GM18498 (cell line): ENCODE results near the gene ZNF526.

Source experiments
- ATAC-seq: cut with Tn5 transposase; IDR thresholded peaks from one replicate; pipeline ENCODE4 v1.9.1; 2021; ENCODE audit warnings: mild to moderate bottlenecking, moderate library complexity; ENCODE audit not compliant: unreplicated experiment

The ZNF526 gene

DNA sequence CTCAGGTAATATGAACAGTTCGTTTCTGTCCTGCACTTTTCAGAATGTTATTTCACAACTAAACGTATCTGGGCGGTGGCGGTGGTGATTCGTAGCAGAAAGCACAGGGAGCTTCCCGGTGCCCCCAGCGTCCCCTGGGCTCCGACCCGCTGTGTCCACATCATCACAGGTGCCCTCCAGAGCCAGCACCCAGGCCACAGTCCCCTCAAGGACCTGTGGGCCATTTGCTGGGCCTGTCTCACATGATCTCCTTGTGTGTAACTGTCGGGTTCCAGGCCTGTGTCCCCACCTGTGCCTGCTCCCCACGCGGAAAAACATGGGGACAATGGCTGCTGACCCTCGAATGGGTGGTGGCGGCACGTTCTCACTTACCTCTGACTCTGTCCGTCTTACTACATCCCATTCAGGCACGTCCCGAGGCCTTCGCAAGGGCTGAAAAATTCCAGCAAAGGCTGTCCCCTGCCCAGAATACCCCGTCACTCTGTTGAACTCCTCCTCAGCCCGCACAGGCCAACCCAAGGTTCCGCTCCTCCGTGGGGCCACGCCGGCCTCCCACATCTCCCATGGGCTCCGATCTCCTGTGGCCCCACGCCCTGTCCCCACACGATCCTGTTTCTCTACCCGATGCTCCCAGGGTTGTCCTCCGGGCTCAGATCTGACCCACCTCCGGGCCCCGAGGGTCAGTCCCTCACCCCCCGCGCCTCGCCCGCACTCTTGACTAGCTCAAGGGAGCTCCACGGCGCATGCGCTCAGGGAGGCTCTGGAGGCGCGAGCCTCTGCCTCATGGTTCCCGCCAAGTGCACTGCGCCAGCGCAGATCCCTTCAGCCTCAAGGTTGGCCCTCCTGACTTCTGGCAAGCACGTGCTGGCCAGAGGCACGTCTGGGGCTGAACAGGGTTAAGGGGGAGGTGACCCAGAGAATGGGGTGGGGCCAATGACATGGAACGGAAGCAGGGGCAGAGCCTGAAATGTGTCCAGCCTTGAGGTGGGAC, 23.8 kb upstream of the ZNF526 start:
- ATAC-seq = no peak

DNA sequence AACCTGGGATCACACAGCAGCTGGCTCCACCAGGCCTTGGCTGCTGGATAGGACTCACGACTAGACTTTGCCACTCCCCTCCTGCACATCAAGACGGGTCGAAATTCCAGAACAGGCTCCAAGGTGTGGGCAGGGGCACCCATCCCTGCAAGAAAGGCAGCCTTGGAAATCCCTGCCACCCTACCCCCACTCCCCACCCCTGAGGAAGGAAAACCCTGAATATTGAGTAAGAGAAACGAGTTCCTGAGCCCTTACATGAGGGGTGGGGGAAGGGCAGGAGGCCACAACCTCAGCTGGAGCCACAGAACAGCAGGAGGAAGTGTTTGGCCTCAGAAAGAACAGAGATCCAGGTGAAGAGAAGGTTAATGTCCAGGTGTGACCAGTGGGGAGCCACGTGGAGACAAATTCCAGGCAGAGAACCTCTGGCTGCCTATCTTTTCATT, 22.7 kb upstream of the ZNF526 start:
- no peak for ATAC-seq

DNA sequence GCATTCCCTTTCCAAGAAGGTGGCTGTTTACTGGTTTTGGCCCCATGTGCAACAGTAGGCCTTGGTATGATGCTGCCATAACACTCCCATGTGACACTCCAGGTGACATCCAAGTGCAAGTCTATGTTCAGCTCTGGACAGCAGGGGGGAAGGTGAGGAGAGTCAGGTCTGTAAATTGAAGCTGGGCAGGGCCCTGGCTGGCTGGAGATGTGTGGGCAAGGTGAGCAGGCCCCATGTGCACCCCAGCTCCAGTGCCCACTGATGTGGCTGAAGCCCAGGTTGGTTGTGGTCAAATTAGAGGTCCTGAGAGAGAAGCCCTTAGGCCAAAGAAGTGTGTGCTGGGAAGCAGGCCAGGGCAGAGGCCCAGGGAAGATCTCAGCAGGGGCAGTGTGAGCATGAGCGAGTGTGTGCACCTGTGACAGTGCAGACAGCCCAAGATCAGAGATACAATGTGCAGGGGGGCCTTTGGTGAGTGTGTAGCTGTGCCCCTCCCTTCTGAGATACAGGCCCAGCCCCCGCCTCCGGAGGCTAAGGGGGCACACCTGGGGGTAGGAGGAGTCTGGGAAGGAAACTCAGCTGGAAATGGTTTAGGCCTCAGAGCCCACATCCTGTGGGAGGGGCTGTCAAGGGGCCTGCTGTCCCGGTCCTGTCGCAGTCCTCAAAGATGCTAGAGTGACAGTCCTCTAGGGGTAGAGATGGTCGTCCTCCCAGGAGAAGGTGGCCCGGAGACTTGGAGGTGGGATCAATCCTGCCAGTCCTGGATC, 21.3 kb upstream of the ZNF526 start:
- ATAC-seq = peak; percentile 45

DNA sequence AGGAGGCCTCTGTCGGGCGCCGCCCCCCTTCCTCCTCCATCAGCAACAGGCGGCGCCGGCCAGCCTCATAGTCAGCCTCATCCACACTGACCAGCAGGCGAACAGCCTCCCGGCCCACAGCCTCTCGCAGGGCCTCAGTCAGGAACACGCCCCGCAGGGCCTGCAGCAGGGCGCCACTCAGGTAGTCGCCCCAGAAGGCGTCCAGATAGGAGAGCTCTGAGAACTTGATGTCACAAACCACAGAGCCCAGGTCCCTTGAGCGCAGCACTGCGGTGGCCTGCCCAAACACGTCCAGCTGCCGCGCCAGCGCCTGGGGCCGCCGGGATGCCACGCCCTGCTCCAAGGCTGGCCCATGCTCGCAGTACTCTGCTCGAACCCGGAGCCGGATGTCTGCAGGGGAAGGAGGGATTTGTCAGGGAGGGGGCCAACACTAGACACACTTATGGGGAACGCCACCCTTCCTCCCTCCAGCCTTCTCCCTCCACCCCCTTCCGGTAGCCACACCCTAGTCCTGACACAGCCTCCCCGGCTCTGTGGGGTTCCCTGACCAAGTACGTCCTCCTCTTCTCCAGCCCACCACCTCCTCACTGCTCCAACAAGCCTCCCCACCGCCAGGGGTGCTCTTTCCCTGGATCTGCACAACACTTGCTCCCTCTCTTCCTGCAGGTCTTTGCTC, 20.5 kb upstream of the ZNF526 start:
- peak; percentile 53 for ATAC-seq

DNA sequence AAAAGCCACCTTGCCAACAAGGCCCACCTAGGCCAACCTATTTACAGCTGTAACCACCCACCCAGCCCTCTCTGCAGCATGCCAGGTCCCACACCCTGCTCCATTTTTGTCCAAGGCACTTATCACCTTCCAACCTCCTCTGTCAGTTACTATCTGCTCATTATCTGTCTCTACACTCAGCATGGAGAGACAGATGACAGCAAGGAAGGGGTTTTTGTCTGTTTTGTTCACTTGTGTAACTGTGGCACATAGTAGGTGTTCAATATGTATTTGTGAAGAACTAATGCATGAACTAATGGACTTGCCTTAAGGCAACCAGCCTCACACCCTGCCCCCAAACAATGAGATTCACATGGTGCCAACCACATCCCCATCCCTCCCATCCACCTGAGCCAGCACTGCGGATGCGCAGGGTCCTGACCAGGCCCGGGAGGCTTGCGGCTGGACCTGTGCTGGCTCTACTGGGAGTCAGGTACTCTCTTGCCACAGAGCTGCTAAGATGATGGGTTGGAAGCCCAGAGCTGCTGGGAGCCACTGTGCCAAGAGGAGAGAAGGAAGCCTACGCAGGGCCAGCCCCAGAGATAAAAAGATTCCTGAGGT, 19.9 kb upstream of the ZNF526 start:
- ATAC-seq = no peak

DNA sequence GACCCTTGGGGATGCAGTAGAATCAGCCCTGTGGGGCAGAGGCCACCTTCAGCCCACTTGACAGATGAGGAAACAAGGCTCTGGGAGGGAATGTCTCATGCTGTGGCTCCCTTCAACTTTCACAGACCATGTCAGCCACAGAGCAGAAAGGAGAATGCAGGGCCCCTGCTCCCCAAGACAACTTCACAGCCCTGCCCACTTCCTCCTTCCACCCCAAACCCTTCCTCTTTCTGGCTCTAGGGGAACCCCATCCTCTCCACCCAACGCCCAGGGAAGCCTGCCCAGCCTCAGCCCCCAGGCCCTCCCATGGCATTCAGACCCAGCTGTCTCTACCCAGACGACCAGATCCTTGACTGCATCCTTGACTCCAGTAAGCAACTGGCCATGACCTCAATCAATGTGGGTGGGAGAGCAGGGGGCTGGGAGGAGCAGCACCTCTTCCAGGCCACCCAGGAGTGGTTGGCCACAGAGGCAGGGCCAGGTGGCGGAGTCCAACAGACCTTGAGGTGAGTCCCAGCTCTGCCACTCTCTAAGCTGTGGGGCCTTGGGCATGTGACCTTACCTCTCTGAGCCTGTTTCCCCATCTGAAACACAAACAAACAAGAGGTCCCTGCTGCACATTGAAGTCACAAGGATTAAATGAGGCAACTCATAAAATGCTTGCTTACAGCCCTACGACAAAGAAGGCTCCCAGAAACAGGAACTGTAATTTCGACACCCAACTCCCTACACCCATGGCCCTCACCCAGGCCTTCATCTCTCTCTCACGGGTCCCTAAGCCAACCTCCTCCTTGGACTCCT, 18.4 kb upstream of the ZNF526 start:
- ATAC-seq = peak; percentile 35

DNA sequence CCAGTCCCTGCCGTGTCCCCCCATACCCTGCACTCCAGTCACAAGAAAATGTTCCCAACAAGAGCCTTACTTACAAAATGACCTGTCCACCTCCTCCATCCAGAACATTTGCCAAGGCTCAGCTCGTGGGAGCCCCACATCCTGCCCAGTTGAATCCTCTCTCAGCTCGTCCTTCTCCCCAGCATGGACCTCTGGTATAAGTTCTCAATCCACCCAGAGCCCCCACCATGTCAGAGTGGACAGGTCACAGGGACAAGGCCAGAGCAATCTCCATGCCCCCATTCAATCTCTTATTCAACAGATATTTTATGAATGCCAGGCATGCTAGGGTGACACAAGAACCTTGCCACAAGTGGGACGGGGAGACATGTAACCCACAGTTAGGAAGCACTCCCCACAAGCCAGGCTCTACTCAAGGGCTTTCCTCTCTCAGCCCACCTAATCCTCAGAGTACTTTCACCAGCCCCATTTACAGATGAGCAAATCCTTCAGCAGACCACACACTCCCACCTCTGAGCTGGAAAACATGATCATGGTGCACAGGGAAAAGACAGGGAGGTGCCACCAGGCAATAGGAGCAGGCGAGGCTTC, 17.7 kb upstream of the ZNF526 start:
- no peak for ATAC-seq

DNA sequence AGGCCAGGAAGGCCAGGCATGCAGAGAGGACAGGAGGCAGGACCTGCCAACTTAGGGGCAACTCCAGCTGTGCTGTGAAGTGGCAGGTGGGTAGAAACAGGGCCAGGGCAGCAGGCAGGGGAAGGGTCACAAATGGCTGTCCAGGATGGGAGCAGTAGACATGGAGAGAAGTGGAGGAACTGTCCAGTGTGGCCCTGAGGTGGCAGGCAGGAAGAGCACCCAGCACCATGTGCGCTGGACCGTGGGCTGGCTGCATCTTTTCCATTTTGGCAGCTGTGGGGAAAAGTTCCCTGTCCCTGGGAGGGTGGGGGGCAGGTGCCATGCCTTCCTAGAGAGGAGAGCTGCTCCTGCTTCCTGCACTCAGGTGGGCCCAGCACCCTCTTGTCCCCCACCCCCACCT, 16.4 kb upstream of the ZNF526 start:
- ATAC-seq = no peak

DNA sequence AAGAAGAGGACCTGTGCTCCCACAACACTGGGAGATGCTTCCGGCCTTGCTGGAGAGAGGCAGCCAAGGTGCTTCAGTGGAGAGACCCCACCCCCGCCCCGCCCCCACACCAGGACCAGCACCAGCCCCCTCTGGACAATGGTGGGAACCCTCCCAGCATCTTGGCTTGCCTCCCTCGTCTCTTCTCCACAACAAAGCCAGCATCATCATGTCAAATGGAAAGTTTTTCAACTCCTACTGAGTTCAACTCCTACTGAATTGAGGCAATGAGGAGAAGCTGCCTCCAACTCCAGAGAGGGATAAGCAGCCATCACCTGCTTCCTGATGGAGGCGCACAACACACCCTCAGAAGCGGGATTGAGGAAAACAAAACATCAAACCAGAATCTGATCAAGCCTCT, 15.4 kb upstream of the ZNF526 start:
- ATAC-seq = no peak

DNA sequence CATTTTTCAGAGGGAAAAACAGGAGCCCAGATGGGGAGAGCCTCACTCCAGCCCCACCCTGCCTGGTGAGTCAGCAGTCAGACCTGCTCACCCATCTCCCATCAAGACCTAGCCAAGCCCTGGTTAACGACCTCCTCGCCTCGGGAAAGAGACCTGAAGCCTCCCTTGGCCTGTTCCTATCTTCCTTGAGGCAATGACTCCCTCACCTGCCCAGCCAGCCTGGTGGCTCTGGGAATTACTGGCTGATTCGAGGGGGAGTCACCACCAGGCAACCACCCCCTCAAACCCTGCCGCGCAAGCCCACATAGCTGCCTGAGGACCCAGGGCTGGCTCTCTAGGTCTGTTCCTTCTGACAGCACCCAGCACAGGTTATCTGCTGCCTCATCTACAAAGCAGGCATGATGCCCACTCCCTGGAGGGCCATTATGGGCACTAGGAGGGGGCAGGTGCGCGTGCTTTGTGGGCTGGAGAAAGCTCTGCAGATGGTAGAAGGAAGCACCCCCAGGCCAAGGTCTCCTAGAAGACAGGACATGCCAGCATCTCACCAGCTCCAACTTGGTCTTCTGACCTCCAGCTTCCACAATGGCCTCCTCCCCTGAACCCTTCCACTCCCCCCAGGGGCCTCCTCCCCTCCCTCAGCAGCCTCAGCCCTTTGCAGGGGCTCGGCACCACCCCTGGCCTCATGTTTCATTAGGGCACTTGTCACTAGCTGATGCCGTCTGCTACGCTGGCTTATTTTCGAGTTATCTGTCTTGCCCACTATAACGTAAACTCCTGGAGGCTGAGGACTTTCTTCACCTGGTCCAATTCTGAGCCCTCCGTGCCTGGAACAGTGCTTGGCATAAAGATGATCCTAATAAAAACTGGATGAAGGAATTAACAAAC, 13.0 kb upstream of the ZNF526 start:
- ATAC-seq = no peak

DNA sequence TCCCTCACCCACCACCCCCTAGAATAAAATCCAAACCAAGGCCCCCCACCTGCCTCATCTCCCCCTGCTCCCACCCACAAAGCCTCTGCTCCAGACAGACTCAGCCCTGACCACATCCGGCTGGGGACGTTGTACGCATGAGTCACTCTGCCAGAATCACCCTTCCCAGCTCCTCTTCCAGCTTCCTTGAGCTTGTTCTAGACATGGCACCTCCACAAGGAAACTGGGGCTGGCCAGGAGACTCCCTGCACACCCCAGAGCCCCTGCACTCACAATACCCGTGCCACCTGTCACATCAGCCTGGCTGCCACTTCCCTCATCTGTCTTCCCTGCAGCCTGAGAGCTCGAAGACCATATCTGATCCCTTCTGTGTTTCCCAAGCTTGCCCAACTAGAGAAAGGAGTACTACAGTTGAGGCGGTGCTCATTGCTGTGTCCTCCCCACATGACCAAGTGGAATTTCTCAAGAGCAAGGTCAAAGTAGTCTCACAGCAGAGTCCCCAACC, 12.3 kb upstream of the ZNF526 start:
- no peak for ATAC-seq

DNA sequence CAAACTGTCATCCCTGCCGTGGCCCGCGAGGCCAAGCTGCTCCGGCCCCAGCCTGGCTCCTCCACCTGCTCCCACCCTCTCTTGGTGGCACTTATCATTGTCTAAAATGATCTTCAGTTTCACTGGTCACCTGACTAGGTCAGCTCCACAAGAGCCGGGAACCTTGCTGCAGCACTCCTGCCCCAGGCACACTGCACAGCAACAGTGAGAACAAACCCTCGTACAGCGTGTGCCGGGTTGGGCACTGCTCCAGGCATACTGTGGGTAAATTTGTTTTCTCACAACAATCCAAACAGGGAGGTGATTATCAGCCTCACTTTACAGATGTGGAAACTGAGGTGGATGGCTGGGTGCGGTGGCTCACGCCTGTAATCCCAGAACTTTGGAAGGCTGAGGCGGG, 11.5 kb upstream of the ZNF526 start:
- ATAC-seq = no peak

DNA sequence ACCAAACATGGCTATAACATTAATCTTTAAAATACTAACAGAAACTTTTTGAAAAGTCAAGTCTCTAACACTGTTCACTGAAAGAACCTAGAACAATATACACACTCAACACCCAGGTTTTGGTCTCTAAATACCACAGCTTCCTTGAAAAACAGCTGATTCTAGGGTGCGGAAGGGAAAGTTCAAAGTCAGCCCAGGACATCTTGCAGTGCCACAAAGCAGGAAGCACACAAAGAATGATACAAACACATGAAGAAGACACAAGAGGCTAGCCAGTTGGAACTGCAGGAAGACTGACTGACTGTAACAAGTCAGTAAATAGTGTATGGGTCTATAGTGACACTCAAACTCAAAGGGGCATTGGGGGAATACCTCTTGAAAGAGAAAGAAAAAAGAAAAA, 7.2 kb upstream of the ZNF526 start:
- no peak for ATAC-seq

DNA sequence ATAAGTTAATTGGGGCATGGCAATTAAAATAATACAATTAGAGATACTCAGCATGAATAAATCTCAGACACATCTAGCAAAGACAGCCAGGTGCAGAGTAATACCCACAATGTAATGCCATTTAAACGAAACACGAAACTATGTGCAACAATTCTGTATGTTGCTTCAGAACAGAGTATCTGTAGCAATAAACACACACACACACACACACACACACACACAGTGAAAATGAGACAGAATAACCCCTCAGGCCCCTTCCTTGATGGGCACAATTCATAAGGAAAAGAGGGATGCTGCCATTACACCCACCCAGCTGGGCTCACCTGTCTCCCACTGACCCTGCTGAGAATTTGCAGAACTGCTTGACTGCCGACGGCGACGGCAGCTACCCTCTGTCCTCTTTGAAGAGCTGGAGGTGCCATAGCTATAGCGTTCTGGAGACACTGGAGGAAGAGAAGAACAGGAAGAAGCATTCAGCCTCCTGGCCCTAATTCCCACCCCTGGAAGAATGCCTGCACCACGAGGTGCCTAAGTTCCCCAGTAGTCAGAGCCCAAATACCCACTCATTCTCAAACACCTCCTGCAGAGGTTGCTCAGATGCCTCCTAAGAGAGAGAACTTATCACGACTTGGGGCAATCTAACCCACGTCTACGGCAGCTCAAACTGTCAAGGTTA, 5.2 kb upstream of the ZNF526 start:
- ATAC-seq = no peak

DNA sequence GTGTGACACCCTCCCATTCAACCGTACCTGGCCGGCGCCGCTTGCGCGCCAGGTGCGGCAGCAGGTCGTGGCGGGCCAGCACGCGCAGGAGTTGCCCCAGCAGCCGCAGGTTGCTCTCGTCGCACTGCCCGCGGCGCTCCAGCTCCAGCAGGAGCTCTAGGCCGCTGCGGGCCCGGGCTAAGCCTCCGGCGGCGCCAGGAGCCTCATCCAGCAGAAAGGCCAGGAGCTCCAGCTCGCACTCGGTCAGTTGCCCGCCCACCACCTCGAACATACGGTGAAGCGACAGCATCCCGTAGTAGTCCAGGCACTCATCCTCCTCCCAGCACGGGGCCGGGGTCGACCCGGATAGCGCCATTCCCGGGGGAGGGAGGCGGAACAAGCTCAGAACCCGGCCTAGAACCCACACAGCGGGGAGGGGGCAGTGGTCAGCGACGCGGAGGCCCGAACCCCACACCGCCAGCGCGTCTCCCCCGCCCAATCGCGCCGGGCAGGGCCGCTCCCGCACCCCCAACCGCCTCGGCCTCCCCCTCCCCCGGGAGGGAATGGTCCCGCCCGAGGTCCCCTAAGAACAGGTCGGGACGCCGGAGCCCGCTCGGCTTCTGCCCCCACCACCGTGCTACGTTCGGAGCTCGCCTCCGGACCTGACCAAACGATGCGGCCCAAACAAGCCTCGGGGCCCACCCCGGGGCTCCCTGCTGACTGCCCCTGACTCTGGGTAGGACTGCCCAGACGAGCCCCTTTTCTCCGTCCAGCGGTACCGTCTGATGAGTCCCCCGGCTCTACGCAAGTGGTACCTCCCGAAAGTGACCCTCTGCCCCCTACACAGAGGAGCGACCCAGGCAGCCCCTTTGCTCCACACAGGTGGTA, 3.2 kb upstream of the ZNF526 start:
- peak; percentile 15 for ATAC-seq

DNA sequence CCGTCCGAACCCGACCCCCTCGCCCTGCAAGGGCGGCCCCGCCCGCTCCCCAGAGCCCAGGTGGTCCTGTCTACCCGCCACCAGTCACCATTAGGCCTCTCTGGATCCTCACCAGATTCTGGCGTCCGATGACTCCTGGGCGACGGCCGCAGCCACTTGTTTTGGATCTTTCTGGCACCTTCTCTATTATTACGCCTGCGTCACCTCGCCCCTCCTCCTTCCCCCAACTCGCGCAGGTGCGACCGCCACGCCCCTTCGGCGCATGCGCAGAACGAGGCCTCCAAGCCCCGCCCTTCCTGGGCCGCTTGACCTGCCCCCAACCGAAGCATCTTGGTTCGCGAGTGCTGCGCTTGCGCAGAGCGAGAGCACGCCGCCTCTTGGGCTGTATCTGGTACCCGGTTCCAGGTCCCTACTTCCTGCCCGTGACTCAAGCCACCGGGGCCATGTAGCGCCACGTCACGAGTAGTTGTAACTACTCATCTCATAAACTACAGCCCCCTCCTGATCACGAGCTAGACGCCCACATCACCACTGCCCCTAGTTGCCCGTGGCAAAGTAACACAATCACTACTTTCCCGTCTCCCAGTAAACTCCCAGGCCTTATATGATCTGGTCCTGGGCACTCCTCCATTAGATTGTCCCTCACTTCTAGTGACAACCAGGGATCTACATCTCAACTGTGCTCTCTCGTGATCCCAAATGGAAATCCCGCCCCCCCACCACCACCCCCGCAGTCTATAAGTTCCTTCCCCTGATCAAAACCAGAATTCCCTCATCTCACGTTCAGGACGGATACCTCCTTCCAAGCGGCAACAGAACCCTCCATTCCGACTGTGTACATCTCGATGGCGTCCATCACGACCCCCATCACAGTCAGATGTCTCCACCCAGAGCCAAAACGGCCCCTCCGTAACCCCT, 2.3 kb upstream of the ZNF526 start, which contains the start of gene DEDD2:
Gene DEDD2, minus strand, starts transcription at position 158 of the 918 bp plus-strand sequence. CDS start 670 bp downstream, outside the sequence.
- ATAC-seq = peak; percentile 69
